Sigmoid colon (tissue), 7 donors: ENCODE data around the gene DDX31. TPM values are rescaled to one million over a fixed set of nuclear protein-coding genes. Genes with fewer than 3 reads are reported as not detected.

Experiments used
- DNase-seq: peaks from one replicate; pipeline ENCODE4 v3.0.0-alpha.2; 2019
- H3K27ac ChIP-seq, 4 donors: fragments of 200-600 bp; sonication (generic); one replicate each; pipeline ENCODE4 v1.5.1; 2016 to 2019; ENCODE audit warnings: mild to moderate bottlenecking in 1 of 4
- H3K27me3 ChIP-seq, 3 donors: fragments of 200-600 bp; sonication (generic); one replicate each; pipeline ENCODE4 v1.5.1; 2019; ENCODE audit warnings: mild to moderate bottlenecking in 1 of 3
- H3K36me3 ChIP-seq, 4 donors: fragments of 200-600 bp; sonication (generic); one replicate each; pipeline ENCODE4 v1.5.1; 2016 to 2019
- H3K4me1 ChIP-seq, 4 donors: fragments of 200-600 bp; sonication (generic); one replicate each; pipeline ENCODE4 v1.5.1; 2017 to 2019
- H3K4me3 ChIP-seq, 4 donors: fragments of 200-600 bp; sonication (generic); one replicate each; pipeline ENCODE4 v1.5.1; 2017 to 2019; ENCODE audit warnings: mild to moderate bottlenecking in 2 of 4, moderate library complexity in 1 of 4
- H3K9me3 ChIP-seq, 4 donors: fragments of 200-600 bp in 3 of 4; sonication (generic) in 3 of 4; one replicate each; pipeline versions ENCODE4 v1.5.1 to v1.6.1; 2013 to 2019
- CTCF ChIP-seq, 4 experiments: fragments of 450-650 bp in 3 of 4; fragments of 200-600 bp in 1 of 4; IDR thresholded peaks; one replicate each; pipeline ENCODE4 v1.5.1; 2016 to 2019; ENCODE audit warnings: antibody characterized with exemption in 4 of 4, mild to moderate bottlenecking in 3 of 4, moderate library complexity in 2 of 4
- EP300 ChIP-seq, 4 donors: sonication (generic); formaldehyde crosslinking; IDR thresholded peaks; one replicate each; pipeline ENCODE4 v1.6.1; 2017; ENCODE audit warnings: antibody characterized with exemption in 4 of 4
- POLR2A ChIP-seq, 2 donors: fragments of 450-650 bp; IDR thresholded peaks; one replicate each; pipeline ENCODE4 v1.6.1; 2016; ENCODE audit warnings: antibody characterized with exemption in 2 of 2, mild to moderate bottlenecking in 2 of 2, moderate library complexity in 2 of 2
- POLR2AphosphoS5 ChIP-seq, 4 donors: sonication (generic); formaldehyde crosslinking; IDR thresholded peaks; one replicate each; pipeline ENCODE4 v1.6.1; 2017; ENCODE audit warnings: antibody characterized with exemption in 4 of 4
- WGBS, 2 donors: extraction: QIAGEN DNeasy Blood & Tissue Kit; methylation state at CpG; one replicate each; pipeline ENCODE4 v1.1.7; 2013; 5-methylcytosine and 5-hydroxymethylcytosine counted together
- intact Hi-C: fragments of 100-400 bp; cut with DNase I; formaldehyde crosslinking; loops from one replicate; pipeline ENCODE4 v1.15.1; 2023
- polyA plus RNA-seq, 3 donors: library from polyadenylated mRNA; stranded (reverse); fragments of 200-250 nt; gene quantifications; one replicate each; pipeline ENCODE4 v1.2.3, GENCODE V29; 2013
- total RNA-seq, 4 donors: library from RNA; depleted of rRNA; stranded (reverse); fragments of >200 nt; gene quantifications; one replicate each; pipeline ENCODE4 v1.1.0, GENCODE V29; 2016
- donor health status: healthy with polysubstance abuse.
- donor health status: Bipolar disorder and iron deficiency.
- donor health status: healthy.

DDX31 gene
- total and polyA plus RNA-seq, 7 donors = 2.4 to 8.1 (median 6.6) TPM

GRCh38 chr9:132677976-132678375 lies 8.2 kb upstream of the DDX31 start:
- Histone ChIP-seq H3K27me3 (no peaks in the 10 kb centered on the region), H3K9me3 (no peaks in the 10 kb centered on the region), H3K27ac (no peak overlapping the region), H3K4me1 (peaks cover 0 to 16% (median 8%) of the 10 kb centered on the region in 4 donors), H3K4me3 (no peak overlapping the region), H3K36me3 (peaks cover 10 to 33% (median 18%) of the 10 kb centered on the region in 4 donors)
- WGBS, 2 donors = 95 to 97% methylated on average over 8 of the region's 8 CpGs
- no peak for DNase-seq
- intact Hi-C loops = no loop called here
- no peak for TF ChIP-seq CTCF (IDR thresholded peaks at IDR 0.05)
- TF ChIP-seq POLR2AphosphoS5 (IDR thresholded peaks at IDR 0.05) = no peak
- no peak for TF ChIP-seq POLR2A (IDR thresholded peaks at IDR 0.05)
- TF ChIP-seq EP300 (IDR thresholded peaks at IDR 0.05) = no peak

GRCh38 chr9:132674485-132674884 lies 4.7 kb upstream of the DDX31 start:
- Histone ChIP-seq H3K36me3 (peaks cover 9 to 18% (median 15%) of the 10 kb centered on the region in 4 donors), H3K27me3 (no peaks in the 10 kb centered on the region), H3K4me1 (peaks cover 0 to 35% (median 30%) of the 10 kb centered on the region in 4 donors), H3K4me3 (no peak overlapping the region), H3K9me3 (no peaks in the 10 kb centered on the region), H3K27ac (no peak overlapping the region)
- WGBS, 2 donors = 92 to 94% methylated on average over 4 of the region's 4 CpGs
- DNase-seq = no peak
- intact Hi-C loops = loop anchor here (5.0 kb wide), 3 partner anchors 98 to 228 kb away; no protein-coding TSS in a partner anchor
- TF ChIP-seq POLR2AphosphoS5 (IDR thresholded peaks at IDR 0.05) = no peak
- no peak for TF ChIP-seq CTCF (IDR thresholded peaks at IDR 0.05)
- no peak for TF ChIP-seq EP300 (IDR thresholded peaks at IDR 0.05)
- no peak for TF ChIP-seq POLR2A (IDR thresholded peaks at IDR 0.05)

GRCh38 chr9:132673355-132673754 lies 3.6 kb upstream of the DDX31 start:
- no peaks in the 10 kb centered on the region for H3K27me3 ChIP-seq
- intact Hi-C loops = loop anchor here (5.0 kb wide), 3 partner anchors 99 to 229 kb away; no protein-coding TSS in a partner anchor
- no peaks in the 10 kb centered on the region for H3K9me3 ChIP-seq
- no peak for TF ChIP-seq POLR2AphosphoS5 (IDR thresholded peaks at IDR 0.05)
- TF ChIP-seq POLR2A (IDR thresholded peaks at IDR 0.05) = no peak
- TF ChIP-seq CTCF (IDR thresholded peaks at IDR 0.05) = no peak
- TF ChIP-seq EP300 (IDR thresholded peaks at IDR 0.05) = no peak
- peaks cover 0 to 7% (median 3%) of the 10 kb centered on the region in 4 donors for H3K36me3 ChIP-seq
- no peak overlapping the region for H3K4me3 ChIP-seq
- peaks cover 0 to 44% (median 38%) of the 10 kb centered on the region in 4 donors for H3K4me1 ChIP-seq
- no peak overlapping the region for H3K27ac ChIP-seq
- no peak for DNase-seq
- 33 to 45% methylated on average over 6 of the region's 6 CpGs for whole genome bisulfite sequencing, 2 donors

GRCh38 chr9:132672413-132672690 lies 2.6 kb upstream of the DDX31 start:
- Histone ChIP-seq H3K27ac (no peak overlapping the region), H3K4me3 (no peak overlapping the region), H3K27me3 (no peaks in the 10 kb centered on the region), H3K9me3 (no peaks in the 10 kb centered on the region), H3K4me1 (peaks cover 0 to 44% (median 38%) of the 10 kb centered on the region in 4 donors), H3K36me3 (no peaks in the 10 kb centered on the region)
- no peak for TF ChIP-seq POLR2AphosphoS5 (IDR thresholded peaks at IDR 0.05)
- no peak for TF ChIP-seq CTCF (IDR thresholded peaks at IDR 0.05)
- TF ChIP-seq EP300 (IDR thresholded peaks at IDR 0.05) = no peak
- TF ChIP-seq POLR2A (IDR thresholded peaks at IDR 0.05) = no peak
- 18 to 38% methylated on average over 5 of the region's 5 CpGs for WGBS, 2 donors
- DNase-seq = no peak
- intact Hi-C loops = loop anchor here (5.0 kb wide), 3 partner anchors 100 to 230 kb away; no protein-coding TSS in a partner anchor
